IMR-90 (cell line): ENCODE results near the gene SPRR3.

Source experiments
- CEBPB ChIP-seq: IDR thresholded peaks from 2 replicates; pipeline ENCODE4 v1.6.1; 2012; ENCODE audit warnings: low read depth, low read length, improper control_type of control experiment
- MAZ ChIP-seq: IDR thresholded peaks from 2 replicates; pipeline ENCODE4 v1.6.1; 2012; ENCODE audit warnings: low read depth, mild to moderate bottlenecking, low read length, improper control_type of control experiment, moderate library complexity, borderline replicate concordance
- NFE2L2 ChIP-seq: fragments of 150-350 bp; IDR thresholded peaks from 2 replicates; pipeline ENCODE4 v1.6.1; 2016; ENCODE audit warnings: low read depth, mild to moderate bottlenecking, low read length
- POLR2A ChIP-seq: IDR thresholded peaks from 2 replicates; pipeline ENCODE4 v1.6.1; 2012; ENCODE audit warnings: mild to moderate bottlenecking, low read depth, low read length
- RAD21 ChIP-seq: IDR thresholded peaks from 2 replicates; pipeline ENCODE4 v1.6.1; 2012; ENCODE audit warnings: low read length, improper control_type of control experiment
- SMC3 ChIP-seq: fragments of 150-350 bp; IDR thresholded peaks from 2 replicates; pipeline ENCODE4 v1.6.1; 2016; ENCODE audit warnings: low read depth, mild to moderate bottlenecking, antibody characterized with exemption, low read length, moderate library complexity
- TF ChIP-seq, protein P1 (sequence below): conservative IDR thresholded peaks from 2 replicates; pipeline ENCODE4 v1.5.1; 2012; ENCODE audit warnings: mild to moderate bottlenecking, low read depth, low read length, improper control_type of control experiment
- TF ChIP-seq, protein P2 (sequence below): fragments of 150-350 bp; IDR thresholded peaks from 2 replicates; pipeline ENCODE4 v1.6.1; 2016; ENCODE audit warnings: low read depth, mild to moderate bottlenecking, low read length, moderate library complexity, borderline replicate concordance

DNA sequence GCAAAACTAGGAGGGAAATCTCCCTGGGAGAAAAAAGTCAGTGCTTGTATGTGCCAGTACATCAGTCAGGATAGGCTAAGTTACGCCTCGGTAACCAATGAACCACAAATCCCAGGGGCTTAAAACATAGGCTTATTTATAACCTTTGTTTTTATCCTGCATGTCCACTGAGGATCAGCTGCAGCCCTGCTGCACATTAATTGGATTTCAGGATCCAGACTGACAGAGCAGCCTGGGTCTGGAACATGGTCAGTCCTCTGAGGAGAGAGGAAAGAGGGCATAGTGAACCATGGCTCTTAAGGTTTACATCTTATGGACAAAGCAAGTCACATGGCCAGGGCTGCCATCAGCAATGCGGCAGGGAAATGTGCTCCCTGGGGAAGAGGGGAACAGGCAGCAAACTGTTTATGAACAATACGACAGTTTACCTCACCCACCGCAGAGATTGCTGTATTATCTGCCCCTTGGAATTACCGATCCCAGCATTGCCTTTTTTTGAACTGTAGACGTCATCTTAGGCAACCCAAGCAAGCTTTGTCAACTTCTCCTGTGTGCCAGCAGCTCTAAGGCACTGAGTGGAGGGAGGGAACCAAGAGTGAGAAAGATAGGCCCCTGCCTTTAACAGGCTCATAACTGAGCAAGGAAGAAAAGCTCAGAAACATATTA is 40.2 kb upstream of the SPRR3 start:
- TF ChIP-seq POLR2A = no peak
- TF ChIP-seq RAD21 = no peak
- TF ChIP-seq, protein P1, sequence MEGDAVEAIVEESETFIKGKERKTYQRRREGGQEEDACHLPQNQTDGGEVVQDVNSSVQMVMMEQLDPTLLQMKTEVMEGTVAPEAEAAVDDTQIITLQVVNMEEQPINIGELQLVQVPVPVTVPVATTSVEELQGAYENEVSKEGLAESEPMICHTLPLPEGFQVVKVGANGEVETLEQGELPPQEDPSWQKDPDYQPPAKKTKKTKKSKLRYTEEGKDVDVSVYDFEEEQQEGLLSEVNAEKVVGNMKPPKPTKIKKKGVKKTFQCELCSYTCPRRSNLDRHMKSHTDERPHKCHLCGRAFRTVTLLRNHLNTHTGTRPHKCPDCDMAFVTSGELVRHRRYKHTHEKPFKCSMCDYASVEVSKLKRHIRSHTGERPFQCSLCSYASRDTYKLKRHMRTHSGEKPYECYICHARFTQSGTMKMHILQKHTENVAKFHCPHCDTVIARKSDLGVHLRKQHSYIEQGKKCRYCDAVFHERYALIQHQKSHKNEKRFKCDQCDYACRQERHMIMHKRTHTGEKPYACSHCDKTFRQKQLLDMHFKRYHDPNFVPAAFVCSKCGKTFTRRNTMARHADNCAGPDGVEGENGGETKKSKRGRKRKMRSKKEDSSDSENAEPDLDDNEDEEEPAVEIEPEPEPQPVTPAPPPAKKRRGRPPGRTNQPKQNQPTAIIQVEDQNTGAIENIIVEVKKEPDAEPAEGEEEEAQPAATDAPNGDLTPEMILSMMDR = no peak
- TF ChIP-seq CEBPB = no peak
- TF ChIP-seq MAZ = no peak
- no peak for TF ChIP-seq NFE2L2
- TF ChIP-seq SMC3 = no peak
- TF ChIP-seq, protein P2, sequence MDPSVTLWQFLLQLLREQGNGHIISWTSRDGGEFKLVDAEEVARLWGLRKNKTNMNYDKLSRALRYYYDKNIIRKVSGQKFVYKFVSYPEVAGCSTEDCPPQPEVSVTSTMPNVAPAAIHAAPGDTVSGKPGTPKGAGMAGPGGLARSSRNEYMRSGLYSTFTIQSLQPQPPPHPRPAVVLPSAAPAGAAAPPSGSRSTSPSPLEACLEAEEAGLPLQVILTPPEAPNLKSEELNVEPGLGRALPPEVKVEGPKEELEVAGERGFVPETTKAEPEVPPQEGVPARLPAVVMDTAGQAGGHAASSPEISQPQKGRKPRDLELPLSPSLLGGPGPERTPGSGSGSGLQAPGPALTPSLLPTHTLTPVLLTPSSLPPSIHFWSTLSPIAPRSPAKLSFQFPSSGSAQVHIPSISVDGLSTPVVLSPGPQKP = no peak
